Lung (tissue), 12 donors: ENCODE results near the gene OGFOD3. TPM values are rescaled to one million over a fixed set of nuclear protein-coding genes. Genes with fewer than 3 reads are reported as not detected.

ENCODE experiments used
- ATAC-seq: fragments of 200-7000 bp; cut with Tn5 transposase; one replicate; pipeline ENCODE4 v1.9.1; 2020; ENCODE audit warnings: moderate number of reproducible peaks; ENCODE audit not compliant: insufficient read depth, low FRiP score
- DNase-seq, 3 donors: peaks; one replicate each; pipeline ENCODE4 v3.0.0-alpha.2; 2013 to 2017
- H3K27ac ChIP-seq, 2 donors: one replicate each; pipeline ENCODE4 v1.5.1; 2013; ENCODE audit warnings: mild to moderate bottlenecking in 2 of 2, moderate library complexity in 2 of 2, control low read depth in 1 of 2, inconsistent platforms in 1 of 2, low read depth in 1 of 2, low read length in 1 of 2
- H3K27me3 ChIP-seq, 3 donors: one replicate each; pipeline ENCODE4 v1.5.1; 2013; ENCODE audit warnings: low read length in 2 of 3; ENCODE audit not compliant: control insufficient read depth in 3 of 3, insufficient read depth in 3 of 3
- H3K36me3 ChIP-seq, 4 donors: one replicate each; pipeline ENCODE4 v1.5.1; 2013; ENCODE audit warnings: low read length in 4 of 4, mild to moderate bottlenecking in 1 of 4, moderate library complexity in 1 of 4; ENCODE audit not compliant: control insufficient read depth in 4 of 4, insufficient read depth in 4 of 4
- H3K4me1 ChIP-seq, 5 donors: one replicate each; pipeline ENCODE4 v1.5.1; 2013; ENCODE audit warnings: low read length in 5 of 5, mild to moderate bottlenecking in 2 of 5, moderate library complexity in 1 of 5; ENCODE audit not compliant: control insufficient read depth in 5 of 5, insufficient read depth in 5 of 5
- H3K4me3 ChIP-seq: one replicate; pipeline ENCODE4 v1.5.1; 2013; ENCODE audit warnings: mild to moderate bottlenecking, control low read depth, moderate library complexity
- H3K9ac ChIP-seq, 2 donors: one replicate each; pipeline ENCODE4 v1.5.1; 2013; ENCODE audit warnings: low read length in 2 of 2, control low read depth in 1 of 2; ENCODE audit not compliant: insufficient read depth in 1 of 2
- H3K9me3 ChIP-seq, 4 donors: one replicate each; pipeline ENCODE4 v1.5.1; 2013; ENCODE audit warnings: low read length in 3 of 4, mild to moderate bottlenecking in 1 of 4, moderate library complexity in 1 of 4; ENCODE audit not compliant: control insufficient read depth in 4 of 4, insufficient read depth in 3 of 4
- CTCF ChIP-seq: IDR thresholded peaks from 2 replicates; pipeline ENCODE4 v1.5.1; 2012; ENCODE audit warnings: mild to moderate bottlenecking; ENCODE audit errors: control extremely low read depth, extremely low read depth
- WGBS, 2 donors: extraction: QIAGEN DNeasy Blood & Tissue Kit; methylation state at CpG; one replicate each; pipeline ENCODE4 v1.1.7; 2013; 5-methylcytosine and 5-hydroxymethylcytosine counted together
- polyA plus RNA-seq, 2 donors: library from polyadenylated mRNA; stranded (reverse); fragments of 200-250 nt; gene quantifications; one replicate each; pipeline ENCODE4 v1.2.1, GENCODE V29; 2013
- total RNA-seq, 2 donors: library from RNA; depleted of rRNA in 1 of 2; stranded (reverse); fragments of >200 nt in 1 of 2; gene quantifications; one replicate each; pipeline ENCODE4 v1.2.1, GENCODE V29; 2014 to 2021
- donor health status: control.
- donor health status: control.
- donor health status: Bipolar disorder and iron deficiency.
- donor health status: healthy.
- donor health status: DM: yes; HTN: yes; CAD: no.

OGFOD3 gene
- total and polyA plus RNA-seq, 4 donors, result 20.6 to 41.6 (median 29.8) TPM

GRCh38 chr17:82438401-82439193 is 20.2 kb upstream of the OGFOD3 start:
- no peaks in the 10 kb centered on the region for H3K27me3 ChIP-seq
- no peak overlapping the region for H3K9ac ChIP-seq
- no peak for ATAC-seq
- no peaks in the 10 kb centered on the region for H3K4me1 ChIP-seq
- no peak for TF ChIP-seq CTCF
- H3K36me3 ChIP-seq, result peaks cover 0 to 54% (median 10%) of the 10 kb centered on the region in 4 donors
- no peak overlapping the region for H3K27ac ChIP-seq
- 89 to 95% methylated on average over 26 of the region's 26 CpGs for WGBS, 2 donors
- no peak overlapping the region for H3K4me3 ChIP-seq
- no peak for DNase-seq
- H3K9me3 ChIP-seq, result no peaks in the 10 kb centered on the region

GRCh38 chr17:82437325-82437668 is 18.9 kb upstream of the OGFOD3 start:
- ATAC-seq, result no peak
- Histone ChIP-seq H3K36me3 (peaks cover 0 to 44% (median 6%) of the 10 kb centered on the region in 4 donors), H3K27ac (no peak overlapping the region)

GRCh38 chr17:82436601-82437324 is 18.4 kb upstream of the OGFOD3 start:
- no peak overlapping the region for H3K27ac ChIP-seq
- TF ChIP-seq CTCF, result no peak
- no peaks in the 10 kb centered on the region for H3K4me1 ChIP-seq
- no peak for ATAC-seq
- peaks cover 0 to 42% (median 5%) of the 10 kb centered on the region in 4 donors for H3K36me3 ChIP-seq
- H3K4me3 ChIP-seq, result no peak overlapping the region
- WGBS, 2 donors, result 90 to 94% methylated on average over 33 to 36 of the region's 36 CpGs
- no peaks in the 10 kb centered on the region for H3K9me3 ChIP-seq
- DNase-seq, result no peak
- H3K9ac ChIP-seq, result no peak overlapping the region
- H3K27me3 ChIP-seq, result no peaks in the 10 kb centered on the region

More at GRCh38 chr17:82437325-82437668, 18.9 kb upstream of the OGFOD3 start:
- TF ChIP-seq CTCF, result no peak
- no peak overlapping the region for H3K9ac ChIP-seq
- no peaks in the 10 kb centered on the region for H3K9me3 ChIP-seq
- WGBS, 2 donors, result 92 to 95% methylated on average over 18 of the region's 18 CpGs
- no peaks in the 10 kb centered on the region for H3K4me1 ChIP-seq
- DNase-seq, result no peak
- H3K4me3 ChIP-seq, result no peak overlapping the region
- no peaks in the 10 kb centered on the region for H3K27me3 ChIP-seq
